DMS53 treated with DMSO at 0.1 percent for 48 hours (cell line): ENCODE data around the gene APOL4.
"Not testable (repeated sequence)": the region's sequence is repeated elsewhere in the genome, so short reads cannot be mapped to it uniquely, and the experiment has no call there.

ENCODE experiments used
- DNase-seq: peaks from one replicate; lab custom pipeline; 2025; ENCODE audit not compliant: unreplicated experiment; lab: John Stamatoyannopoulos, UW

APOL4 gene

GRCh38 chr22:36156515-36157419 is 44.8 kb downstream of the APOL4 start:
- DNase-seq = no peak

DNA sequence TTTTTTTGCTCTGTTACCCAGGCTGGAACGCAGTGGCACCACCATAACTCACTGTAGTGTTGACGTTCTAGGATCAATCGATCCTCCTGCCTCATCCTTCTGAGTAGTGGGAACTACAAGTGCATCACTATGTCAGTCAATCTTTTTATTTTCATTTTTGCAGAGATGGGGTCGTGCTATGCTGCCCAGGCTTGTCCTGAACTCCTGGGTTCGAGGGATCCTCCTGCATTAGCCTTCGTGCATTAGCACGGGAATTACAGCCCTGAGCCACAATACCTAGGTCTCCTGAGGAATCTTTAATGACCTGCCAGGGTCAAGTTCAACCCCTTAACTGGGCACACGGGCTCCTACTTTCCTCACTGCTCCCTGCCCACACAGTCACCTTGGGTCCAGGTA is 45.5 kb downstream of the APOL4 start:
- DNase-seq = no peak

- no peak for DNase-seq
Observed at GRCh38 chr22:36155702-36156101, 45.9 kb downstream of the APOL4 start.

DNA sequence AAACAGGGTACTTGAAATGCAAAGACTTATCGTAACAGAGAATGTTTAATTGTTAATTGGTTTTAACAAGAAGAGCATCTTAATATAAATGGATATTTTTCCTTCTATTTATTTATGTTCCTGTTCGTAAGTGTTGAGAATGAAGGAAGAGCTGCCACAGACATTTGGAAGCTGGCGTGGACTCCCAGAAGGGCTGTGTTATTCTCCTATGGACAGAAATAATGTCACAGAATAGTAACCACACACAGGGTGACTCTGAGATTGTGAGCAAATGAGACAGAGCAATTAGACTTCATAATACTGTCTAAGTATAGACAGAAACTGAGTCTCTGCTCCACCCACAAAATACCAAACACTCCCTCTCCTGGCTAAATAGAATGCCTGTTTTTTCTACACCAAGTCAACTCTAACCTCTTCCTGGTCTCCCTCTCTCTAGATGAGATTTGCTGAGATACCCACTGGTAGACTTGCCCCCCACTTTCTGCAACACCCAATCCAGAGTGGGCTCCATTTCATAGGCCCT is 47.1 kb downstream of the APOL4 start:
- no peak for DNase-seq

DNA sequence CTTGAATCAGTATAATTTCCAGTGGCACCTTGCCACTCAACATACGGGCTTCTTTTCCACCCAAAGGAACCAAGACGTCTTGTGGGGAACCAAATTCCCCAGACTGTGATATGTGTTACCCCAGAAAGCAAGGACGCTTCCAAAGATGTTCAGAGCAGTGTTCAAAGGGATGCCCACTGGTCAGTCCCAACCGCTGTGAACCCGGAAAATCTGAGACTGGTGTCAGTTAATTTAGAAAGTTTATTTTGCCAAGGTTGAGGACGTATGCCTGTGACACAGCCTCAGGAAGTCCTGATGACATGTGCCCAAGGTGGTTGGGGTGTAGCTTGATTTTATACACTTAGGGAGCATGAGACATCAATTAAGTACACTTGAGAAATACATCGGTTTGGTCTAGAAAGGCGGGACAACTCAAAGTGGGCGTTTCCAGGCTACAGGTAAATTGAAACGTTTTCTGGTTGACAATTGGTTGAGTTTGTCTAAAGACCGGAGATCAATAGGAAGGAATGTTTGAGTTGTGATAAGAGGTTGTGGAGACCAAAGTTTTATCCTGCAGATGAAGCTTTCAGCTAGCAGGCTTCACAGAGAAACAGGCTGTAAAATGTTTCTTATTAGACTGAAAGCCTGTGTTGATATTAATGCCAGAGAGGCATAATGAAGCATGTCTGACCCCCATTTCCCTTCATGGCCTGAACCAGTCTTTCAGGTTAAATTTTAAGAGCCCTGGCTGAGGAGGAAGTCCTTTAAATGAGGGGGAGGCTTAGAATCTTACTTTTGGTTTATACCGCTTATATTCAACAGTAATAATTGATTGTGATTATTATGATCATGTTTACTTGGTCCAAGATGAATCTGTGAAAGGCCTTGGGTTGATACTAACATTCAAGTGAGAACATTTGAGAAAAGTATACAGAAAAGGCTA is 47.8 kb downstream of the APOL4 start:
- no peak for DNase-seq

DNA sequence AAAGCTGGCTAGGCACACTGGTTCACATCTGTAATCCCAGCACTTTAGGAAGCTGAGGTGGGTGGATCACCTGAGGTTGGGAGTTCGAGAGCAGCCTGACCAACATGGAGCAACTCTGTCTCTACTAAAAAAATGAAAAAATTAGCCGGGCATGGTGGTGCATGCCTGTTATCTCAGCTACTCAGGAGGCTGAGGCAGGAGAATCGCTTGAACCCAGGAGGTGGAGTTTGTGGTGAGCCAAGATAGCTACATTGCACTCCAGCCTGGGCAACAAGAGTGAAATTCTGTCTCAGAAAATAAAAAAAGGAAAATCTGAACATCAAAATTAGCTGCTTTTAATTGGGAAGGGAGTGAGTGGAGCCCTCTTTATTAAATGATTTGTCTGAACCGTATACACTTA is 48.8 kb downstream of the APOL4 start:
- not testable (repeated sequence) for DNase-seq

DNA sequence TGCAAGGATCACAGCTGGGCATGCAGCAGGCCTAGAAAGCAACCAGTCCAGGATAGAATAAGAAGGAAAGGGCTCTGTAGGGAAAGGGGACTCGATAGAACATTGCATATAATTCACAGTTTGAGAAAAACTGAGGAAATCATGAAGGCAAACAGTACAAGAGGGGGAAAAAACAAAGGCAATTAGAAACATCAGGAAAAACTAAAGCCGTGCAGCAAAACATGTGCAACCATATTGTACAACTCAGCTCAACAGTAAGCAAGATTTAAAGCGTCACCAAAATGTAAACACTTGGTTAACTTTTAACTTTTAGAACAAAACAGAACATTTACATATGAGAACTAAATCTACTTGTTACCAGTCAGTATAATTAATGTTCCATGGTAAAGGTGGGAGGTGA is 49.5 kb downstream of the APOL4 start:
- no peak for DNase-seq

DNA sequence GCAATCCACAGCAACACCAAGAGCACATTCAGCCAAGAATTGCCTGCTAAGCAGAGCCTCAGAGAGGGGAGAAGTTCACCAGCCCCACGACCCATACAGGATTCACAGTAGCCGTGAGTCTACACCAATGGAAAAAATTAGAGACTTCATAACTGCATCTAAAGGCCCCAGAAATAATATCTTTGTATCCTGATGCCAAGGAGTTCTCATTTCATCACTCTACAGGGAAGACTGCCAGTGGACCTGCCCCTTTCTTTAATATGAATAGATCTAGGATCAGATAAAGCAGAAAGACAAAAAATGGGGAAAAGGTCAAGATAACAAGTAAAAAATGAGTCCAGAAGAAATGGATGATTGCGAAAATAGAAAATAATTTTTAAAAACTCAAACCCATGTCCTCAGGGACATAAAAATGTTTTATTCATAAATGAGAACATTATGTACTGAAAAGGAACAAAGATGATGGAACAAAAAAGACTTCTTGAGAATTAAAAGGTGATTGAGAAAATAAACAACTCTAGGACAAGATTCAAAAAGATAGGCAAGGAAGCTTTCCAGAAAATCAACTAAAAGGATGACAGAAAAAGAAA is 50.5 kb downstream of the APOL4 start:
- no peak for DNase-seq

DNA sequence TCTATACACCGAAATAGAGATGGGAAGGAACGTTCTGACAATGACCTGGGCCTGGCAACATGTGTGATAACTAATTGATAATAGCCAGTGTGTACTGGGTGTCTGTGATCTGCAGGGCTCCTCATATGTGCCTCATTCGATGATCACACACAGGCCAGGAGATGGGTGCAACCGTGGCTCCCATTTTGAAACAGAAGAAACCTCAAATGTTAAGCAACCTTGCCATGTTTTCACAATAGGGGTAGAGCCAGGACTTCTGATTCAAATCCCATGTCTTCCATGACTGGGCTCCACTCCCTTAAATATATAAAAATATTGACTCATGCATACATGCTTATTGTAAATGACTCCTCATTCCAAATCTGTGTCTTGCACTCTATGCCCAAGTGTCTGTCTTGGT is 52.2 kb downstream of the APOL4 start:
- no peak for DNase-seq

- DNase-seq = no peak
Observed at GRCh38 chr22:36148411-36148810, 53.2 kb downstream of the APOL4 start.

DNA sequence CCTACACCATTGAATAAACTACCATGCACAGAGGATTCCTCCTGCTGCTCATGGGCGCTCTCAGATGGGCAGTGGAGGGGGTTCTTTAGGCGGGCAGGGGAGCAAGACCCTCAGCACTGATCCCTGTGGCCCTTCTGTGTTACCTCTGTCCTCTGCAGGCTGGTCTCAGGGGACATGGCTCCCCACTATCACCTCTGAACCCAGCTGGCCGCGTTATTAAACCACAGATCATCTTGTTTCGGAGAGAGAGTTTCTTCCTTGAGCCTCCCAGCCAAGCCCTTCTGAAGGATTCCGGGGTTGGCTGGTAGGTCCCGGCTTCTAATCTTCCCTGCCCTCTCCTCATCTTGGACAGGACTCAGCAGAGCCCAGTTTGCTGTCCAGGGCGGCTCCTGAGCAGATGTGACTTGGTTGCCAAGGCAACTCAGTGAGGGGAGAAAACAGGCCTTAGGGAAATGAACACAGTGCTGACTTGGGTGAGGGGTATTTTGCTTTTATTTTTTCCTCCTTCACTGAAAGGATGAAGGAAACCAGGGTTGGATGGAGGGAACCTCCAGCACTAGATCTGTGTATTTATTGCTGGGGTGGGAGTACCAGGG is 54.3 kb downstream of the APOL4 start:
- DNase-seq = no peak

- no peak for DNase-seq
Observed at GRCh38 chr22:36145881-36146280, 55.7 kb downstream of the APOL4 start.

- DNase-seq = peak; percentile 19
Observed at GRCh38 chr22:36144886-36145541, 56.6 kb downstream of the APOL4 start.

DNA sequence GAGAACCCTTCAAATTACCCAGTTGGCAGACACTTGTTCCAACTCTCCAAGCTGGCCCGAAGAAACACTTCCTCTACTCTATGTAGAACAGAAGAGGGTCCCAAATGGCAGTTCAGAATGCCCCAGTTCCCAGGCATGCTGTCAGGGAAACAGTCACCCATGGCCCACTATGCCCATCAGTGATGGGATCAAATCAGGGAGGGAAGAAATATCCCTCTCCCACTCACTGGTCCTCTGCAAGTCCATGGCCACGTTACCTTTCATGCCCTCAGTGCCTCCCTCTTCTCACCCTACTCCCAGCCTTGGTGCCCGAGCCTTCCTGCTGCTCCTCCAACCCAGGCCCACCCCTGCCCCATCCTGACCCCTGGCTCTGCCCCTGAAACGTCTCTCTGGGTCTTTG is 57.7 kb downstream of the APOL4 start:
- DNase-seq = no peak

DNA sequence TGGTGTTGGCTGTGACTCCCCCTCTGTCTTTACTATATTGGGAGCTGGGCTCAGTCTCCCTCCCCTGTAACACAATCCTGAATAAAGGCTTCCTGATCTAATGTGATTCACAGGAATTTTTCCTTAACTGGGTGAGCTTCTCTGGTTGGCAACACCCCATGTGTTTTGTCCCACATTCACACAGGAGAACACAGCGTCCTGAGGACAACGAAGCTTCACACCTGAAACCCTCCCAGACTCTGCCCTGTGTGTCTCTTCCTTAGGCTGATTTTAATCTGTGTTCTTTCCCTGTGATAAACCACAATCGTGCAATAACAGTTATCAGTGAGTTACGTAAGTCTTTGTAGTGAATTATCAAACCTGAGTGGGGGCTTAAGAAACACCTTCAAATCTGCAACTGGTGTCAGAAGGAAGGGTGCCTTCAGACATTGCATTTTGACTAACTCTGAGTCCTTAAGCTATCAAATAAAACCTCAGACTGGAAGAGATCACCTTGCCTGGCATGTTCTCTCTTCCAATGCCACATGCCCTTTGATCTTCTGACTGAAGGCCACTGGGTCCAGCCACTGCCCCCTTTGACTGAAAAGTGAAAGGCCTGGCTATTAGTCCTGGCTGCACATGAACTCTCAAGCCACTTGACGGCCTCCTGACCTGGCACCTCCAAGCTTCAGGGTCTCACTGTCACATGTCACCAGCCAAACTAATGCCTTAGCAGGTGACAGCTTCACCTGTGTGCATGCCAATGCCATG is 58.4 kb downstream of the APOL4 start:
- no peak for DNase-seq

- DNase-seq = no peak
Observed at GRCh38 chr22:36141481-36141880, 60.1 kb downstream of the APOL4 start.
